ENCODE measurements around the gene NPPA.

Gene NPPA

GRCh38 chr1:11836955-11837766 is 10.4 kb downstream of the NPPA start:
- DNase-seq (ENCODE audit: insufficient read length, low spot score) (no peak), FAIRE-seq (no peak)
- no peak for TF ChIP-seq CTCF (IDR thresholded peaks at IDR 0.05; ENCODE audit: insufficient read depth, missing control alignments)

GRCh38 chr1:11835441-11836225 is 11.9 kb downstream of the NPPA start:
- DNase-seq (ENCODE audit: insufficient read length, low spot score) = no peak
- TF ChIP-seq CTCF (IDR thresholded peaks at IDR 0.05; ENCODE audit: insufficient read depth, missing control alignments) = no peak
- FAIRE-seq = no peak

- no peak for TF ChIP-seq CTCF (IDR thresholded peaks at IDR 0.05; ENCODE audit: insufficient read depth, missing control alignments)
- FAIRE-seq (no peak), DNase-seq (ENCODE audit: insufficient read length, low spot score) (no peak)
Observed at GRCh38 chr1:11833900-11834299, 13.7 kb downstream of the NPPA start.

- no peak for FAIRE-seq
- no peak for TF ChIP-seq CTCF (IDR thresholded peaks at IDR 0.05; ENCODE audit: insufficient read depth, missing control alignments)
- DNase-seq (ENCODE audit: insufficient read length, low spot score) = no peak
Observed at GRCh38 chr1:11833497-11833896, 14.1 kb downstream of the NPPA start.

- TF ChIP-seq CTCF (IDR thresholded peaks at IDR 0.05; ENCODE audit: insufficient read depth, missing control alignments) = no peak
- FAIRE-seq (no peak), DNase-seq (ENCODE audit: insufficient read length, low spot score) (no peak)
Observed at GRCh38 chr1:11831945-11832725, 15.4 kb downstream of the NPPA start.

- TF ChIP-seq CTCF (IDR thresholded peaks at IDR 0.05; ENCODE audit: insufficient read depth, missing control alignments) = no peak
- DNase-seq (ENCODE audit: insufficient read length, low spot score) (no peak), FAIRE-seq (no peak)
Observed at GRCh38 chr1:11828511-11828910, 19.1 kb downstream of the NPPA start.
